ENCODE data around the gene MOSPD3. TPM values are rescaled to one million over a fixed set of nuclear protein-coding genes. Genes with fewer than 3 reads are reported as not detected.

MOSPD3 gene
- polyA plus RNA-seq, 1 donor from 2014 or later: 14.4 TPM

- no peaks in the 10 kb centered on the region for H3K9me3 Mint-ChIP-seq
- H3K27me3 Mint-ChIP-seq: no peaks in the 10 kb centered on the region
- peaks cover 4% of the 10 kb centered on the region for H3K36me3 Mint-ChIP-seq
- H3K4me1 Mint-ChIP-seq: peaks cover 0 to 4% (median 3%) of the 10 kb centered on the region in 3 donors
- H3K4me3 Mint-ChIP-seq: no peak overlapping the region
- H3K27ac Mint-ChIP-seq: no peak overlapping the region
Measured at GRCh38 chr7:100599911-100600729, 12.2 kb upstream of the MOSPD3 start.

GRCh38 chr7:100600730-100601038 is 11.7 kb upstream of the MOSPD3 start:
- H3K9me3 Mint-ChIP-seq: no peaks in the 10 kb centered on the region
- H3K4me3 Mint-ChIP-seq: no peak overlapping the region
- peaks cover 0 to 6% (median 6%) of the 10 kb centered on the region in 3 donors for H3K4me1 Mint-ChIP-seq
- peaks cover 4% of the 10 kb centered on the region for H3K36me3 Mint-ChIP-seq
- no peaks in the 10 kb centered on the region for H3K27me3 Mint-ChIP-seq
- H3K27ac Mint-ChIP-seq: no peak overlapping the region

- Mint-ChIP-seq H3K4me1 (peaks cover 0 to 12% (median 6%) of the 10 kb centered on the region in 3 donors), H3K27ac (peak overlapping the region in 1 of 3 donors; percentile 7), H3K4me3 (peak overlapping the region in 3 of 4 donors; percentile 57 to 93 (median 82)), H3K27me3 (no peaks in the 10 kb centered on the region), H3K36me3 (peaks cover 3% of the 10 kb centered on the region), H3K9me3 (no peaks in the 10 kb centered on the region)
Measured at GRCh38 chr7:100602889-100603725, 9.2 kb upstream of the MOSPD3 start.

GRCh38 chr7:100603726-100604027 is 8.7 kb upstream of the MOSPD3 start:
- Mint-ChIP-seq H3K27me3 (no peaks in the 10 kb centered on the region), H3K36me3 (no peaks in the 10 kb centered on the region), H3K4me1 (peaks cover 0 to 12% (median 6%) of the 10 kb centered on the region in 3 donors), H3K27ac (peak overlapping the region in 1 of 3 donors; percentile 7), H3K4me3 (peak overlapping the region; percentile 57 to 93 (median 78)), H3K9me3 (no peaks in the 10 kb centered on the region)

- no peaks in the 10 kb centered on the region for H3K36me3 Mint-ChIP-seq
- H3K4me3 Mint-ChIP-seq: peak overlapping the region; percentile 82 to 95 (median 93)
- H3K27me3 Mint-ChIP-seq: no peaks in the 10 kb centered on the region
- H3K4me1 Mint-ChIP-seq: peaks cover 0 to 12% (median 6%) of the 10 kb centered on the region in 3 donors
- no peaks in the 10 kb centered on the region for H3K9me3 Mint-ChIP-seq
- peak overlapping the region in 1 of 3 donors; percentile 68 for H3K27ac Mint-ChIP-seq
Measured at GRCh38 chr7:100604028-100604975, 8.0 kb upstream of the MOSPD3 start.

GRCh38 chr7:100604976-100605911 is 7.1 kb upstream of the MOSPD3 start:
- H3K4me1 Mint-ChIP-seq: peaks cover 4 to 12% (median 6%) of the 10 kb centered on the region in 3 donors
- no peaks in the 10 kb centered on the region for H3K36me3 Mint-ChIP-seq
- H3K9me3 Mint-ChIP-seq: no peaks in the 10 kb centered on the region
- H3K4me3 Mint-ChIP-seq: peak overlapping the region; percentile 82 to 95 (median 93)
- no peaks in the 10 kb centered on the region for H3K27me3 Mint-ChIP-seq
- H3K27ac Mint-ChIP-seq: peak overlapping the region in 2 of 3 donors; percentile 67 to 68

GRCh38 chr7:100606313-100606712 is 6.0 kb upstream of the MOSPD3 start:
- H3K4me3 Mint-ChIP-seq: peak overlapping the region in 3 of 4 donors; percentile 30 to 93 (median 82)
- peaks cover 4 to 12% (median 6%) of the 10 kb centered on the region in 3 donors for H3K4me1 Mint-ChIP-seq
- no peaks in the 10 kb centered on the region for H3K36me3 Mint-ChIP-seq
- no peaks in the 10 kb centered on the region for H3K27me3 Mint-ChIP-seq
- H3K27ac Mint-ChIP-seq: peak overlapping the region in 2 of 3 donors; percentile 67 to 68
- H3K9me3 Mint-ChIP-seq: no peaks in the 10 kb centered on the region

GRCh38 chr7:100607111-100607510 is 5.2 kb upstream of the MOSPD3 start:
- Mint-ChIP-seq H3K4me3 (peak overlapping the region in 3 of 4 donors; percentile 51 to 93 (median 77)), H3K4me1 (peaks cover 8 to 14% (median 10%) of the 10 kb centered on the region in 3 donors), H3K36me3 (no peaks in the 10 kb centered on the region), H3K27me3 (no peaks in the 10 kb centered on the region), H3K9me3 (no peaks in the 10 kb centered on the region), H3K27ac (peak overlapping the region in 1 of 3 donors; percentile 48)

GRCh38 chr7:100609958-100610357 is 2.4 kb upstream of the MOSPD3 start:
- no peaks in the 10 kb centered on the region for H3K9me3 Mint-ChIP-seq
- H3K36me3 Mint-ChIP-seq: no peaks in the 10 kb centered on the region
- peak overlapping the region in 1 of 3 donors; percentile 43 for H3K27ac Mint-ChIP-seq
- H3K27me3 Mint-ChIP-seq: no peaks in the 10 kb centered on the region
- H3K4me3 Mint-ChIP-seq: peak overlapping the region in 3 of 4 donors; percentile 12 to 77 (median 46)
- H3K4me1 Mint-ChIP-seq: peaks cover 10 to 16% (median 13%) of the 10 kb centered on the region in 3 donors

- Mint-ChIP-seq H3K4me1 (peaks cover 4 to 13% (median 10%) of the 10 kb centered on the region in 3 donors), H3K36me3 (peaks cover 5% of the 10 kb centered on the region), H3K9me3 (no peaks in the 10 kb centered on the region), H3K27ac (peak overlapping the region in 1 of 3 donors; percentile 93), H3K4me3 (peak overlapping the region; percentile 88 to 98 (median 92)), H3K27me3 (no peaks in the 10 kb centered on the region)
Measured at GRCh38 chr7:100612730-100613390, 520 bp downstream of the MOSPD3 start.

- Mint-ChIP-seq H3K27ac (no peak overlapping the region), H3K36me3 (peaks cover 5% of the 10 kb centered on the region), H3K9me3 (no peaks in the 10 kb centered on the region)
Measured at GRCh38 chr7:100613412-100614175, 1.3 kb downstream of the MOSPD3 start.

GRCh38 chr7:100614308-100614861 is 2.0 kb downstream of the MOSPD3 start:
- peak overlapping the region in 2 of 4 donors; percentile 51 to 73 for H3K4me3 Mint-ChIP-seq
- peaks cover 5% of the 10 kb centered on the region for H3K36me3 Mint-ChIP-seq
- no peaks in the 10 kb centered on the region for H3K27me3 Mint-ChIP-seq
- H3K27ac Mint-ChIP-seq: no peak overlapping the region
- no peaks in the 10 kb centered on the region for H3K9me3 Mint-ChIP-seq
- H3K4me1 Mint-ChIP-seq: peaks cover 4 to 13% (median 10%) of the 10 kb centered on the region in 3 donors

More at GRCh38 chr7:100613412-100614175, 1.3 kb downstream of the MOSPD3 start:
- Mint-ChIP-seq H3K4me1 (peaks cover 4 to 13% (median 10%) of the 10 kb centered on the region in 3 donors), H3K27me3 (no peaks in the 10 kb centered on the region), H3K4me3 (peak overlapping the region; percentile 73 to 90 (median 82))

Measured in IgD-negative memory B cell (primary cell).